ENCODE results near the gene DLL3.
A peak's percentile ranks its signal among the peaks of the same experiment; 100 is the strongest.

Gene DLL3

GRCh38 chr19:39518458-39518857 is 19.7 kb downstream of the DLL3 start:
- DNase-seq: no peak

DNA sequence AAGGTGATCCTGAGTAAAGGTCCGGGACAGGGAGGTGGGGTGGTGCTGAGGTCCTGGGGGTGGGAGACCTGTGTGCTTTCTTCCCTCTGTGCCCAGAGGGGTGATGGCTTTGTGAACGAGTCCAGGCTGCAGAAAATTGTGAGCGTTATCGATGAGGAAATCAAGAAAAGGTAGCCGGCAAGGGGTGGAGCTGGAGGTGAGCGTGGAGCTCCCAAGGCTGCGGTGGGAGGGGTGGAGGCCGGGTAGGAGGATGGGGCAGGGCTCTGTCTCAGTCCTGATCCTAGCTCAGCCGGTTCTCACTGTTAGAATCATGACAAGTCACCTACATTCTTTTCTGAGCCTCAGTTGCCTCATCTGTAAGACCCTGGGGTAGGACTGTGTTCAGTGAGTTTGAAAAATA is 20.2 kb downstream of the DLL3 start:
- no peak for DNase-seq

DNA sequence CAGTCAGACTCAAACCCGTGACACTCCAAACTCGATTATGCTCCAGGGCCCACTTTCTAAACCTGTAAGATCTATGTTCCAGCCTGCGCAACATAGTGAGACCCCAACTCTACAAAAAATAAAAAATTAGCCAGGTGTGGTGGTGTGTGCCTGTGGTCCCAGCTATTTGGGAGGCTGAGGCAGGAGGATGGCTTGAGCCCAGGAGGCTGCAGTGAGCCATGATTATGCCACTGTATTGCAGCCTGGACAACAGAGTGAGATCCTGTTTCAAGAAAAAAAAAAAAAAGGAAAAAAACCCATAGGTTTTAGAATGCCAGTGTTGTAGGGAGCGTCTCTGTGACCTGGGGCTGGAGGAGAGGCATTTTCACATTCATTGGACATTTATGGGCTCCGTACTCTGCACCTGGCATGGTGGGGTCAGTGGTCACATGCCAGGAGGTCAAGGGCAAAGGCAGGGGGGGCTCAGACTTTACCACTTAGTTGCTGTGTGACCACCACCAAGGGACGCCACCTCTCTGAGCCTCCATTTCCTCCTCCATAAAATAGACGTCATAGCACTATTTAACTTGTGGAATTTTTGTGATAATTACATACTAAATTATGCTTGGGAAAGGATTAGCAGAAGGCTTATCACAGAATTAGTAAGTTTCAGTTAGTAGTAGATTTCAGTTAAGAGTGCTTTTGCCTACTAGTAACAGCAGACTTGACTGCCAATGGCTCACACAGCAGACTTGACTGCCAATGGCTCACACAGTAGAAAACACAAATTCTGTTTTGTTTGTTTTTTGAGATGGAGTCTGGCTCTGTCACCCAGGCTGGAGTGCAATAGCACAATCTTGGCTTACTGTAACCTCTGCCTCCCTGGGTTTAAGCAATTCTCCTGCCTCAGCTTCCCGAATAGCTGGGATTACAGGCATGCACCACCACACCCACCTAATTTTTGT is 22.1 kb downstream of the DLL3 start:
- DNase-seq: no peak

- no peak for DNase-seq
Measured at GRCh38 chr19:39524495-39524894, 25.7 kb downstream of the DLL3 start.

DNA sequence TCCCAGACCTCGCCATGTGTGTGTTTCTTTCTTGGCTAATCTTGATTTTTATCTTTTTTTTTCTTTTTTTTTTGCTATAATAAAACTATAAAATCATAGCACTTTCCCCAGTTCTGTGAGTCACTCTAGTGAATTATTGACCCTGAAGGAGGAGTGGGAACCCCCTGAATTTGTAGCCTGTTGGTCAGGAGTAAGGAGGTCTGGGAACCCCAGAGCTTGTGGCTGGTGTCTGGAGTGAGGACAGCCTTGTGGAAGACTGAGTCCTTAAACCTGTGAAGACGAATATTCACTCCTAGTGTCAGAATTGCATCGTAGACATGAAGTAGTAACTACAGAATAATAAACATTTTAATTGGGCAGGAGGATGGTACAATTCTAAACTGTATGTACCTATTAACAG is 26.5 kb downstream of the DLL3 start:
- no peak for DNase-seq

DNA sequence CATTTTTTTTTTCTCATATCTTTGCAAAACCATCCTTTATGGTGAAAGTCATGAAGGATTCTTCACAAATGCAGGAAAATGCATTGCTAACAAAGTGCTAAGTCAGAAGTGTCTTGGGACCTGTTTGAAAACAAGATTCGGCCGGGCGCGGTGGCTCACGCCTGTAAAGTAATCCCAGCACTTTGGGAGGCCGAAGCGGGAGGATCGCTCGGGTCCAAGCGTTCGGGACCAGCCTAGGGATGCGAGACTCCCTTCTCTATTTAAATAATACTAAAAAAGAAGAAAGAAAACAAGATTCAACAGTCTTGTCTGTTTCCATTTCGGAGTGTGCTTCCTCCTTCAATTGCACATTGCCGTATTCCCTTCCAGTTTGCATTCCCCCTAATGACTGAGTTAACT is 33.1 kb downstream of the DLL3 start:
- no peak for DNase-seq

DNA sequence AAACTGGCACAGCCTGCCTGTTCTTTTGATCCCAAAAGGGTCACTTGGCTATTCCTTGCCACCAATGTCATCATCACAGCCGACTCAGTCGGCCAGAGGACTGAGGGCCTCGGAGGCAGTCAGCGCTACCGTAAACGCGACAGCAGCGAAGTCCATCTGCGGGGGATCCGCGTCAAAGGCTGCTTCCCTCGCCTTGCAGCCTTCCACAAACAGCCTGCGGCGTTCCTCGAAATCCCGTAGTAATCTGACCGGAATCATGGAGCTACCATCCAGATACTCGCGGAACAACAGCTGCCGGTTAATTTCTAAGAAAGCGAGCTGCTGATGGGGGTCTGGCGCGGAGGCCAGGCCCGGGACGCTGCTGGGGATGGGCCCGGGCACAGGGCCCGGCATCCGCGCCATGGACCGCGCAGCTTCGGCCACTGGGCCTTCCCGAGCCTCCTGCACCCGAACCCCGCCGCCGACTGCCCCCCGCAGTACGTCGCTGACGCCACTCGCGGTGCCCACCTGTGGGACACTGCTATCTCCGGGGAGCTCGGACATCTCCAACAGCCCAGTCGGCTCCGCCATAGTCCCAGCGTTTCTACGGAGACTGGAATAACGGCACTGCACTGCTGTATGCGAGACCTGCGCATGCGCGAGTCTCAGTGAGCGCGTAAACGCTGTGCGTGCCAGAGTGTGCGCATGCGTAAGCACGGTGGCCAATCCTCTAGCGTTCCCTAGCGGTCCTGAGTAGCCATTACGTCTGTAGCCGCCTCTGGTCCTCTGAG is 33.7 kb downstream of the DLL3 start, which contains the start of gene EID2B:
EID2B (minus strand) TSS at position 620 of the 770 bp plus-strand sequence; CDS start at position 570, 50 bp downstream.
- peak; percentile 96 for DNase-seq

DNA sequence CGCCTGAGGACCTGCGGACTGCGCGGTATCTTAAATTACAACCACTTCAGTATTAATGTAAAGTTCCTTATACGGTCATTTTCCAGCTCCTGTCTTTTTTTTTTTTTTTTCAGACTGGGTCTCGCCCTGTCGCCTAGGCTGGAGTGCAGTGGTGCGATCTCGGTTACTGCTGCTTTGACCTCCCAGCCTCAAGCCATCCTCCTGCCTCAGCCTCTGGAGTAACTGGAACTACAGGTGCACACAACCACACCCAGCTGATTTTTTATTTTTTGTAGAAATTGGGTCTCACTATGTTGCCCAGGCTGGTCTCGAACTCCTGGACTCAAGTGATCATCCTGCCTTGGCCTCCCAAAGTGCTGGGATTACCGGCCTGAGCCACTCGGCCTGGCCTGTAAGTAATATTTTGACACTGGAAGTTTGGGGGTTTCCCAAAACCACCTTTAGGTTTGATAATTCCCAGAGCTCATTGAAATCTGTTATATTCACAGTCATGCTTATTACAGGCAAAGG is 34.3 kb downstream of the DLL3 start:
- DNase-seq: no peak

DNA sequence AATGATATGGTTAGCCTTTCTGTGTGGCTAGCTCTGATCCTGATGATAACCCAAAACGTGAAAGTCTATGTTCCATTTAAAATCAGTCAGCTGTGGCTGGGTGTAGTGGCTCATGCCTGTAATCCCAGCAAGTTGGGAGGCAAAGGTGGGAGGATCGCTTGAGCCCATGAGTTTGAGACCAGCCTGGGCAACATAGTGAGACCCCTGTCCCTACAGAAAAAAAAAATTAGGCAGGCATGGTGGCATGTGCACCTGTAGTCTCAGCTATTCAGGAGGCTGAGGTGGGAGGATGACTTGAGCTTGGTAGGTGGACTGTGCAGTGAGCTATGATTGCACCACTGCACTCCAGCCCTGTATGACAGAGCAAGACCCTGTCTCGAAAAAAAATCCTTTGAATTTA is 35.0 kb downstream of the DLL3 start:
- no peak for DNase-seq

GRCh38 chr19:39539165-39539517 is 40.4 kb downstream of the DLL3 start:
- no peak for DNase-seq

DNA sequence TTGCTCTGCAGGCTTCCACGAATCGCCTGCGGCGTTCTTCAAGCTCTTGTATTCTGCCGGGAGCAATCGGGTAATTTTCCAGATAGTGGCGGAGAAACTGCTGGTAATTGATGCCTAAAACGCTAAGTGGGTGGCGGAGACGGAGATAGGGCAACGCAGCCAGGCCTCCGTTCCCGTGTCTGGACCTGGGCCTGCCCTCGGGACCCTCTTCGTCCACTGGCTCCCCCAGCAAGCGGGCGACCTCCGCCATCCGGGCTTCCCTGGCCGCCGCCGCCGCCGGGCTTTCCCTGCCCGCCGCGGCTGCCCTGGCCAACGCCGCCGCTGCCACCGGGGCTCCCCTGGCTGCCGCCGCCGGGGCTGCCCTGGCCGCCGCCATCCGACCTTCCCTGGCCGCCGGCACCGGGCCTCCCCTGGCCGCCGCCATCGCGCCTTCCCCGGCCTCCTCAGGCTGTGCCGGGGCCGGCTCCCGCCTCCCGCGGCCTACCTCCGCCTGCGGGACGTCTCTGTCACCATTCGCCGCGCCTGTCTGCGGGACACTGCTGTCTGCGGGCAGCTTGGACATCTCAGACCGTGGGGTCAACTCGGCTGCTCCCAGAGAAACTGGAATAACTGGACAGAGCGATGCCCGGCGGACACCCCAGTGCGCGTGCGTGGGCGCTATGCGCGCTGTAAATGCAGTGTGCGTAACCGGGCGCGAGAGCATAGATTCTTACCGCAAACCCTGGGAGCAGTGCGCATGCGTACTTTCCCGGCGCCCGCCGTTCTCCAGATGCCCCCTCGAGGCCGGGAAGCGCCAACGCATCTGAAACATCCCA is 41.0 kb downstream of the DLL3 start, which contains the start of gene EID2:
EID2 (minus strand) TSS at position 644 of the 815 bp plus-strand sequence; CDS start at position 562, 82 bp downstream.
- peak; percentile 81 for DNase-seq

DNA sequence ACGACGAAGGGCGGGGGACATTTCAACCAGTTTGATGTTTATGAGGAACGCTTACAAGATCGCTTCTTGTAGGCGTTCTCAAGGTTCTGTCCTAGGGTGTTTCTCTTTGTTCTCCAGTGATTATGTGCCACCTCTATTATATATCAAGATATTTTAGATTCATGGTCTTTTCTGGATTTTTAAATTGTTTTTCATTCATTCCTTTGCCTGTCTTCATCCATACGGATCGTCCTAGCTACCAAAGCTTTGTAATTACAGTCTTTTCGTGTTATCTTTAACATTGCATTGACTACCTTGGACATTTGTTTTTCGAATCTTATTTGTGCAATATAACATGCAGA is 41.6 kb downstream of the DLL3 start:
- DNase-seq: no peak

DNA sequence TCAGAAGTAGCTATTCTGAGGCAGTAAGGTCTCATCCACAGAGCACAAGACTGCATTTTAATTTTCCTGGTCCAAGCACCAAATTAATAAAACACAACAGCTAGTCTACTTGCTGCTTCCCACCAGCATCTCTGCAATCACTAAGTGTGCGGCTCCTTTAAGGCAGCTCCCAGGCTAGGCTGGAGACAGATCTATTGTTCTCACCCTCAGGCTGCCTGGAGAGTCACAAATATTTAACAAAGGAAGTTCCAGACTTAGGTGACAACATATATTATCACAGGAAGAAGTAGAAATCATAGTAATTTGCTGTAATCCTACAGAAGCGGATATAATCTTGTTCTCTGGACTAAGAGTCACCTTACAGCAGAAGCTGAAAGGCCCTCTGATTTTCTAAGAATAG is 43.5 kb downstream of the DLL3 start:
- no peak for DNase-seq

- no peak for DNase-seq
Measured at GRCh38 chr19:39543477-39543857, 44.7 kb downstream of the DLL3 start.

DNA sequence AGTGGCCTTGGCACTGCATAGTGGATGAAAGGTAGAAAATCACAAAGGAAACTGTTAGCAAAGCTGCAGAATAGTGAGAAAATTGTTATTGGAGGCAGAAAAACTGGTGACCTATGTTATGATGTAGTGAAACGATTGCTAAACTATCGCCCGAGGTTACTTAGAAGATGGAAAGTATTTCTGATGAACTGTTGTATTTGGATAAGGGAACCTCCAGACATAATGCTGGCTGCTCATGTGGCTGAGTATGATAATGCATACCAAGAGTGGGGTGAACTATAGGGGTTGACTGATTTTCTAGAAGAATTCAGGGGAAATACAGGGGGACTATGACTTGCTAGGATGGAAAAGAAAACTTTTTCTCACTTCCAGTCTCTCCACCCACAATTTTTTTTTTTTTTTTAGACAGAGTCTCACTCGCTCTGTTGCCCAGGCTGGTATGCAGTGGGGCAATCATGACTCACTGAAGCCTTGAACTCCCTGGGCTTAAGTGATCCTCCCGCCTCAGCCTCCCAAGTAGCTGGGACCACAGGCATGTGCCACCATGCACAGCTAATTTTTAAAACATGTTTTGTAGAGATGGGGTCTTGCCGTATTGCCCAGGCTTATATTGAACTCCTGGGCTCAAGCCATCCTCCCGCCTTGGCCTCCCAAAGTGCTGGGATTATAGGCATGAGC is 45.6 kb downstream of the DLL3 start:
- DNase-seq: no peak

- no peak for DNase-seq
Measured at GRCh38 chr19:39544911-39545310, 46.2 kb downstream of the DLL3 start.

GRCh38 chr19:39546599-39546998 is 47.9 kb downstream of the DLL3 start:
- DNase-seq: no peak

DNA sequence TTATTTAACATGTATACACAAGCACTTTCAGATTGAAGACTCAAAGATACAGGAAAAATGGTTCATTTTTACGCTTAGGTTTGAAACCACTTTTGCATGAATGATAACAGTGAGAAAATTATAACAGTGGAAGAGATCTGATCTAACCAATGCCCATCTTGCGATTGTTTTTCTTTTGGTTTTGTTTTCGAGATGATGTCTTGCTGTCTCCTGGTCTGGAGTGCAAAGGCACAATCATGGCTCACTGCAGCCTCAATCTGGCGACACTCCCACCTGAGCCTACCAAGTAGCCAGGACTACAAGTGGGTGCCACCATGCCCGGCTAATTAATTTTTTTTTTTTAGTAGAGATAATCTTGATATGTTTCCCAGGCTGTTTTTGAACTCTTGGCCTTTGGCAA is 51.5 kb downstream of the DLL3 start:
- no peak for DNase-seq

DNA sequence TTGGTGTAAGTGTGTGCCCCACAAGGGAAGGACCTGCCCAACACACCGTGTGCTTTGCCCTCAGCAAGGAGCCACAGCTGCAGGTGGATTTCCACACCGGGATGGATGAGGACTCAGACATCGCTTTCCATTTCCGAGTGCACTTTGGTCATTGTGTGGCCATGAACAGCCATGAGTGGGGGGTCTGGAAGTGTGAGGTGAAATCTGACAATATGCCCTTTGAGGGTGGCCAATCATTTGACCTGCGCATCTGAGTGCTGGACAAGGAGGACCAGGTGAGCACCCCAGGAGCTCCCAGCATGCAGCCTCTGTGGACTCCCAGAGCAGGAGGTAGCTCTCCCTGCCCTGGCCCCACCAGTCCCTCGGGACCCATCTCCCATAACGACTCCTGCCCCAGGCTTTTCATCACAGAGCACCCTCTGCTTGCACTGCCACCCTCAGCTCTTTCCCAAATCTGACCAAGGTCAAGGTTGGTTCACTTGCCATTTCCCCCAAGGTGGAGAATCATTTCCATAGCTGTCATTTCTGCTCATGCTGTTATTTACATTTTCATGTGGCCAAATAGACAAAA is 54.4 kb downstream of the DLL3 start:
- no peak for DNase-seq

DNA sequence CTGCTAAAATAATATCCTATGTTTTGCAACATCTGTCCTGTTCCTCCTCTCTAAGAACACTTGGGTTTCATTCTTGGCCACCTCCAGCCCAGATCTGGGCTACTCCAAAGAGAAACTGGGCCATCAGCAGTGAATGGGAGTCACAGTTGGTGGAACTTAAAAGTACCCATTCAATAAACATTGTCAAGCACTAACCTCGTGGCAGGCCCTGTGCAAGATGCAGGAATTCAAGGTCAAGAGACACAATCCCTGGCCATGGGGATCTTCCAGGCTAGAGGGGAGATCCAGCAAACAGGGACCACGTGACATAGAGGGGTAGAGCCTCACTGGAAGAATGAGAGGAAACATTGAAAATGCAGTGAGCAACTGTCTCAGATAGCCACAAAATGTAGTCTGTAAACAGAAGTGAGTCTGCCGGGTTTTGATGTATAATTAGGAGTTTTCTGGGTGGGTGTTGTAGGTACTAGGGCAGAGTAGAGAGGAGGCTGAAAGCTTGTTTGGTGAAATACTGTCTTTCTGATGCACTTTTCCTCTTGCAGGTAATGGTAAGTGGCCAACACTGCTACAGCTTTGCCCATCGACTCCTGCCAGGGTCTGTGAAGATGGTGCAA is 56.1 kb downstream of the DLL3 start:
- no peak for DNase-seq

DNA sequence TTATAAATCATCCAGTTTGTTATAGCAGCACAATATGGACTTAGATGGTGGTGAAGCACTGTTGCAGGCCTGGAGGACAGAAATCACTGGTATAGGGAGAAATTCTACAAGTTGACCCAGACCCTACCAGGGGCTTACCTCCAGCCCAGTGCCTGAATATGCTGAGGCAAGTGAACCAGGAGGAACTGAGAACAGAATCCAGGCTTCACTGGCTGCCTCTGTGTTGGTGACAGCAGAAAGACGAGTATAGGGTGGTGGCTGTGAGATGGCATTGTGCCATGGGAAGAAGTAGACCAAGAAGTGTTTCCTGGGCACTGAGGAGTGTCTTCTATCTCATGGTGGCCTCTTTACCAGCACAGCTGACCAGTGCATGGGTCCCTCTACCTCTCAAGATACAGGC is 57.1 kb downstream of the DLL3 start:
- DNase-seq: no peak
